HL-60 (cell line): ENCODE results near the gene ASIC1.

ENCODE experiments used
- GABPA ChIP-seq: IDR thresholded peaks from 2 replicates; pipeline ENCODE4 v1.6.1; 2012; ENCODE audit warnings: low read depth
- TF ChIP-seq, protein P1 (sequence below): IDR thresholded peaks from one replicate; pipeline ENCODE4 v1.5.1; 2011; ENCODE audit warnings: low read length, control low read depth, inconsistent platforms; ENCODE audit not compliant: insufficient read depth

DNA sequence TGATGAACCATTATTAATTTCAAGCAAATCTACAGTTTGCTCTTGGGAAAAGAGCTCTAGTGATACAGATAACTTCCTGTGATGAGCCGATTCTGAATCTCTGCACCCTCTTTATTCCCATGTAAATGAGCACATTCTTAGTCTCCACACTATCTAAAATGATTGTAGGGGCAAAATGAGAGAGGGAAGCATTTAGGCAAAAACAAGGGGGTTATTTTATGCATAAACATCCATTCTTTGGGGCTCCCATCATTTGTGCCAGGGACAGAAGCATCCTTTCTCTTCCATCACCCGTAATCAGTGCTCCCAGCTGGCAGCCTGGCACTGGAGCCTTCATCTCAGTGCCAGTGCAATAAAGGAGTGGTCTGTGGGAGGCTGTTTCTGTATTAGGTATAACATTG is 44.7 kb downstream of the ASIC1 start:
- TF ChIP-seq, protein P1, sequence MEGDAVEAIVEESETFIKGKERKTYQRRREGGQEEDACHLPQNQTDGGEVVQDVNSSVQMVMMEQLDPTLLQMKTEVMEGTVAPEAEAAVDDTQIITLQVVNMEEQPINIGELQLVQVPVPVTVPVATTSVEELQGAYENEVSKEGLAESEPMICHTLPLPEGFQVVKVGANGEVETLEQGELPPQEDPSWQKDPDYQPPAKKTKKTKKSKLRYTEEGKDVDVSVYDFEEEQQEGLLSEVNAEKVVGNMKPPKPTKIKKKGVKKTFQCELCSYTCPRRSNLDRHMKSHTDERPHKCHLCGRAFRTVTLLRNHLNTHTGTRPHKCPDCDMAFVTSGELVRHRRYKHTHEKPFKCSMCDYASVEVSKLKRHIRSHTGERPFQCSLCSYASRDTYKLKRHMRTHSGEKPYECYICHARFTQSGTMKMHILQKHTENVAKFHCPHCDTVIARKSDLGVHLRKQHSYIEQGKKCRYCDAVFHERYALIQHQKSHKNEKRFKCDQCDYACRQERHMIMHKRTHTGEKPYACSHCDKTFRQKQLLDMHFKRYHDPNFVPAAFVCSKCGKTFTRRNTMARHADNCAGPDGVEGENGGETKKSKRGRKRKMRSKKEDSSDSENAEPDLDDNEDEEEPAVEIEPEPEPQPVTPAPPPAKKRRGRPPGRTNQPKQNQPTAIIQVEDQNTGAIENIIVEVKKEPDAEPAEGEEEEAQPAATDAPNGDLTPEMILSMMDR: no peak
- no peak for TF ChIP-seq GABPA
